ENCODE measurements around the gene ANKRD44.
"Not testable (repeated sequence)": the region's sequence is repeated elsewhere in the genome, so short reads cannot be mapped to it uniquely, and the experiment has no call there.

The ANKRD44 gene

GRCh38 chr2:197035002-197035401 is 275.6 kb downstream of the ANKRD44 start:
- no peaks in the 10 kb centered on the region for H3K9me3 ChIP-seq (ENCODE audit: control insufficient read depth, insufficient read depth, low read length)
- H3K36me3 ChIP-seq (ENCODE audit: control insufficient read depth, insufficient read depth, low read length), result no peaks in the 10 kb centered on the region
- no peak overlapping the region for H3K4me3 ChIP-seq (ENCODE audit: low read depth, low read length)
- H3K9ac ChIP-seq (ENCODE audit: low read depth, low read length), result no peak overlapping the region
- H3K27me3 ChIP-seq (ENCODE audit: control insufficient read depth, insufficient read depth, low read length), result no peaks in the 10 kb centered on the region
- H3K4me1 ChIP-seq (ENCODE audit: control insufficient read depth, insufficient read depth, low read length), result no peaks in the 10 kb centered on the region

DNA sequence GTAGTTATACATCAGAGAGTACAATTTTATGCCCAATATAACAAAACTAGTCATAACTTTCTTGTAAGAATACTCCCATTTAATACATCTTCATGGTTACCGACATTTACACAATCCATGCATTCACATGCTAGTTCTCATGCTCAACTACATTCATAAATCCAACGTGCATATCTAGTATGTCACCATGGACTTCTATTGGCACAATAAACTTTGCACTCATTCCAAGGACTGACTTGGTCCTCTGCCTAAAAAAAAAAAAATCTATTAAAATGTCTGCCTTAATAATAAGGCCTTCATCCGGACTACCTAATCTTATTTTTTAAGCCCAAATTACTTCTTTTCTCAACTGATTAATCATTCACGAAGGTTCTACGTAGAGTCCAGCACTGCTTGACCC is 276.3 kb downstream of the ANKRD44 start:
- H3K36me3 ChIP-seq (ENCODE audit: control insufficient read depth, insufficient read depth, low read length), result no peaks in the 10 kb centered on the region
- no peaks in the 10 kb centered on the region for H3K4me1 ChIP-seq (ENCODE audit: control insufficient read depth, insufficient read depth, low read length)
- H3K9me3 ChIP-seq (ENCODE audit: control insufficient read depth, insufficient read depth, low read length), result no peaks in the 10 kb centered on the region
- no peaks in the 10 kb centered on the region for H3K27me3 ChIP-seq (ENCODE audit: control insufficient read depth, insufficient read depth, low read length)
- H3K9ac ChIP-seq (ENCODE audit: low read depth, low read length), result no peak overlapping the region
- no peak overlapping the region for H3K4me3 ChIP-seq (ENCODE audit: low read depth, low read length)

DNA sequence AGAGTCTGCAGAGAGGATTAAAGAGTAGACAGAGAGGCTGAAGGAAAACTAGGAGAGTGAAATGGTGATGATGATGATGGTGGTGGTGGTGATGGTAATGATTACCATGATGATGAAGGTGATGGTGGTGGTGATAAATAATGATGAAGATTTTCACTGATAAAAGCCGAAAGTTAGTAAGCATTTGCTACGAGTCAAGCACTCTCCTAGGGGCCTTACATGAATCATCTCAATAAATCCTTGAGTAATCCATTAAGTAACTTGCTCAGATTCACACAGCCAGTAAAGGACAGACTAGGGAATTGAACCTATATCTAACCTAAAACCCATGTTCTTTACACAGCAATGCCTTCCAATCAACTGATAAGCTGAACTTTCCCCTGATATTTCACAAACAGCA is 277.4 kb downstream of the ANKRD44 start:
- no peaks in the 10 kb centered on the region for H3K9me3 ChIP-seq (ENCODE audit: control insufficient read depth, insufficient read depth, low read length)
- no peaks in the 10 kb centered on the region for H3K4me1 ChIP-seq (ENCODE audit: control insufficient read depth, insufficient read depth, low read length)
- H3K9ac ChIP-seq (ENCODE audit: low read depth, low read length), result no peak overlapping the region
- H3K36me3 ChIP-seq (ENCODE audit: control insufficient read depth, insufficient read depth, low read length), result no peaks in the 10 kb centered on the region
- H3K27me3 ChIP-seq (ENCODE audit: control insufficient read depth, insufficient read depth, low read length), result no peaks in the 10 kb centered on the region
- no peak overlapping the region for H3K4me3 ChIP-seq (ENCODE audit: low read depth, low read length)

- H3K9ac ChIP-seq (ENCODE audit: low read depth, low read length), result no peak overlapping the region
- no peaks in the 10 kb centered on the region for H3K4me1 ChIP-seq (ENCODE audit: control insufficient read depth, insufficient read depth, low read length)
- H3K4me3 ChIP-seq (ENCODE audit: low read depth, low read length), result no peak overlapping the region
- H3K9me3 ChIP-seq (ENCODE audit: control insufficient read depth, insufficient read depth, low read length), result no peaks in the 10 kb centered on the region
- no peaks in the 10 kb centered on the region for H3K36me3 ChIP-seq (ENCODE audit: control insufficient read depth, insufficient read depth, low read length)
- H3K27me3 ChIP-seq (ENCODE audit: control insufficient read depth, insufficient read depth, low read length), result no peaks in the 10 kb centered on the region
These were observed 278.8 kb downstream of the ANKRD44 start for GRCh38 chr2:197031803-197032202.

DNA sequence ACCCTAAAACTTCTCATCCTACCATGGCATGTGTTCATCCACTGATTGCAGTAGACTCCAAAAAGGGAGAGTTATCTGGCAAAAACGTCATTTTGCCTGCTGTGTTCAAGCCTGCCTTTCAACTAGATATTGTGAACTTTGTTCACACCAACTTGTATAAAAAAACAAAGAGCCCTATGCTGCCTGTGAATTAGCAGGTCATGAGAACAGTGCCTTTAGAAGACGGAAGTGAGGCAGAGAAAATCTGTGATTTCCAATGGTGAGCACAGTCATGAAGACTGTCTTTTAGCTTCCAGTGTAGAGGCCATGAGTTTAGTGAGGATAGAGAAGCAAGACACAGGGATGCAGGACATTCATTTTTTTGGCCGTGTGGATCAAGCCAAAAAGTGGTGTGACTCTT is 280.5 kb downstream of the ANKRD44 start:
- H3K9me3 ChIP-seq (ENCODE audit: control insufficient read depth, insufficient read depth, low read length), result no peaks in the 10 kb centered on the region
- H3K36me3 ChIP-seq (ENCODE audit: control insufficient read depth, insufficient read depth, low read length), result no peaks in the 10 kb centered on the region
- H3K4me3 ChIP-seq (ENCODE audit: low read depth, low read length), result no peak overlapping the region
- H3K4me1 ChIP-seq (ENCODE audit: control insufficient read depth, insufficient read depth, low read length), result no peaks in the 10 kb centered on the region
- no peaks in the 10 kb centered on the region for H3K27me3 ChIP-seq (ENCODE audit: control insufficient read depth, insufficient read depth, low read length)
- H3K9ac ChIP-seq (ENCODE audit: low read depth, low read length), result no peak overlapping the region

- Histone ChIP-seq H3K27me3 (ENCODE audit: control insufficient read depth, insufficient read depth, low read length) (no peaks in the 10 kb centered on the region), H3K36me3 (ENCODE audit: control insufficient read depth, insufficient read depth, low read length) (no peaks in the 10 kb centered on the region), H3K9me3 (ENCODE audit: control insufficient read depth, insufficient read depth, low read length) (no peaks in the 10 kb centered on the region), H3K4me1 (ENCODE audit: control insufficient read depth, insufficient read depth, low read length) (no peaks in the 10 kb centered on the region), H3K9ac (ENCODE audit: low read depth, low read length) (no peak overlapping the region), H3K4me3 (ENCODE audit: low read depth, low read length) (no peak overlapping the region)
These were observed 281.9 kb downstream of the ANKRD44 start for GRCh38 chr2:197028633-197029032.

DNA sequence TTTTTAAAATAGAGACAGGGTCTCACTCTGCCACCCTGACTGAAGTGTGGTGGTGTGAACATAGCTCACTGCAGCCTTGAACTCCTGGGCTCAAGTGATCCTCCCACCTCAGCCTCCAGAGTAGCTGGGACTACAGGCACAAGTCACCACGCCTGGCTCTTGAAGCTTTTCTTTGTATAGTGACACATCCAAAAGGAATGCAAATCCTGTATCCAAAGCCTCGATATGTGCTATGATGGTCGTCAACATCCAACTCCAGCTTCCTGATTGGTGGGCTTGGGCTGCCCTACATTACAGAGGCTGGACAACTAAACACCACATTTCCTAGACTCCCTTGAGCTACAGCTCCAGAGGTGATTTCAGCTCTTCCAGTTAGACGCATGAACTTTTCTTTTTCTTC is 282.4 kb downstream of the ANKRD44 start:
- H3K4me3 ChIP-seq (ENCODE audit: low read depth, low read length), result no peak overlapping the region
- no peaks in the 10 kb centered on the region for H3K4me1 ChIP-seq (ENCODE audit: control insufficient read depth, insufficient read depth, low read length)
- no peaks in the 10 kb centered on the region for H3K27me3 ChIP-seq (ENCODE audit: control insufficient read depth, insufficient read depth, low read length)
- no peaks in the 10 kb centered on the region for H3K9me3 ChIP-seq (ENCODE audit: control insufficient read depth, insufficient read depth, low read length)
- H3K9ac ChIP-seq (ENCODE audit: low read depth, low read length), result no peak overlapping the region
- H3K36me3 ChIP-seq (ENCODE audit: control insufficient read depth, insufficient read depth, low read length), result no peaks in the 10 kb centered on the region

GRCh38 chr2:197024206-197024605 is 286.4 kb downstream of the ANKRD44 start:
- Histone ChIP-seq H3K4me1 (ENCODE audit: control insufficient read depth, insufficient read depth, low read length) (no peaks in the 10 kb centered on the region), H3K36me3 (ENCODE audit: control insufficient read depth, insufficient read depth, low read length) (no peaks in the 10 kb centered on the region), H3K9ac (ENCODE audit: low read depth, low read length) (no peak overlapping the region), H3K27me3 (ENCODE audit: control insufficient read depth, insufficient read depth, low read length) (no peaks in the 10 kb centered on the region), H3K9me3 (ENCODE audit: control insufficient read depth, insufficient read depth, low read length) (no peaks in the 10 kb centered on the region), H3K4me3 (ENCODE audit: low read depth, low read length) (no peak overlapping the region)

GRCh38 chr2:197020921-197021320 is 289.7 kb downstream of the ANKRD44 start:
- not testable (repeated sequence) for H3K9me3 ChIP-seq (ENCODE audit: control insufficient read depth, insufficient read depth, low read length); H3K9ac ChIP-seq (ENCODE audit: low read depth, low read length); H3K4me1 ChIP-seq (ENCODE audit: control insufficient read depth, insufficient read depth, low read length); H3K36me3 ChIP-seq (ENCODE audit: control insufficient read depth, insufficient read depth, low read length); H3K4me3 ChIP-seq (ENCODE audit: low read depth, low read length); H3K27me3 ChIP-seq (ENCODE audit: control insufficient read depth, insufficient read depth, low read length)

GRCh38 chr2:197013098-197013497 is 297.5 kb downstream of the ANKRD44 start:
- Histone ChIP-seq H3K27me3 (ENCODE audit: control insufficient read depth, insufficient read depth, low read length) (no peaks in the 10 kb centered on the region), H3K4me3 (ENCODE audit: low read depth, low read length) (no peak overlapping the region), H3K9me3 (ENCODE audit: control insufficient read depth, insufficient read depth, low read length) (no peaks in the 10 kb centered on the region), H3K9ac (ENCODE audit: low read depth, low read length) (no peak overlapping the region), H3K36me3 (ENCODE audit: control insufficient read depth, insufficient read depth, low read length) (no peaks in the 10 kb centered on the region), H3K4me1 (ENCODE audit: control insufficient read depth, insufficient read depth, low read length) (peaks cover 3% of the 10 kb centered on the region)

DNA sequence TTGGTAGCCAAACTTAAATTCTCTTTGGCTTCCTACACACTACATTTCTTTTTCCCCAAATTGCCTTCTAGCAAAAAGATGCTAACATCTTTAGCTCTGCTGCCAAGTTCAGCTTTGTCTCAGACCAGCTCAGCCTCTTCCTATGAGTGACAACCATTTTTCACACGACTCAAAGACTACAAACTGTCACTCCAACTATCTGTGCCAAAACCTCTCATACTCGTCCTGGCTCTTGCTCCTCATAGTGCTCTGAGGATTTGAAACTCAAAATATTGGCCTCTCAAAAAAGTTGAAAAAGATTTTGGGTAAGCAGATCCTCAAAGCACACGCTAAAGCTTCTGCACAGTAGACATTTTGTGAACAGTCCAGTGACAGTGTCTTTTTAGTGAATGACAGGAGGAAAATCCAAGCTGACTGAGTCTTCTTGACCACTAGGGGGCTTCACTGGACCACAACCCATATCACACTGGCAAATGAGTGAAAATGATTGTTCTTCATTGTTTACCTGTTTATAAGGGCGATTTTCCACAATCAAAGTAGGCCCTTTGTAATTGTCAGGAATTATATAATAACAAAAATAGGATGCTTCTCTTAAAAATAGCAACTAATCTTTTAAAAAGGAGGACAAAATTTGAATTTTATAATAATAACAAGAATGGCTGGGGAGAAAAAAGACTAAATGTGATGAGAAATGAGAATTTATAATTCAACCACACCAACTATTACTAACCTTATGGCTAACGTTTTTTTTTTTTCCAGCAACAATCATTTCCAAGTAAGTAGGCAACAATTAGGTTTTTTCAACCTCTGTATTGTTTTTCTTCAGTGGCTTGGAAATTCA is 298.6 kb downstream of the ANKRD44 start:
- Histone ChIP-seq H3K4me3 (ENCODE audit: low read depth, low read length) (no peak overlapping the region), H3K27me3 (ENCODE audit: control insufficient read depth, insufficient read depth, low read length) (no peaks in the 10 kb centered on the region), H3K36me3 (ENCODE audit: control insufficient read depth, insufficient read depth, low read length) (no peaks in the 10 kb centered on the region), H3K9me3 (ENCODE audit: control insufficient read depth, insufficient read depth, low read length) (no peaks in the 10 kb centered on the region), H3K9ac (ENCODE audit: low read depth, low read length) (no peak overlapping the region), H3K4me1 (ENCODE audit: control insufficient read depth, insufficient read depth, low read length) (peaks cover 3% of the 10 kb centered on the region)

- no peaks in the 10 kb centered on the region for H3K36me3 ChIP-seq (ENCODE audit: control insufficient read depth, insufficient read depth, low read length)
- no peaks in the 10 kb centered on the region for H3K9me3 ChIP-seq (ENCODE audit: control insufficient read depth, insufficient read depth, low read length)
- H3K4me3 ChIP-seq (ENCODE audit: low read depth, low read length), result no peak overlapping the region
- peaks cover 3% of the 10 kb centered on the region for H3K4me1 ChIP-seq (ENCODE audit: control insufficient read depth, insufficient read depth, low read length)
- H3K9ac ChIP-seq (ENCODE audit: low read depth, low read length), result no peak overlapping the region
- H3K27me3 ChIP-seq (ENCODE audit: control insufficient read depth, insufficient read depth, low read length), result no peaks in the 10 kb centered on the region
These were observed 299.6 kb downstream of the ANKRD44 start for GRCh38 chr2:197011021-197011417.

All from iPS-15b (cell line).